ENCODE measurements around the gene FTCDNL1. TPM values are rescaled to one million over a fixed set of nuclear protein-coding genes. Genes with fewer than 3 reads are reported as not detected.

Gene FTCDNL1
- total RNA-seq, 1 experiment from 2014 or later, result 0.11 TPM

DNA sequence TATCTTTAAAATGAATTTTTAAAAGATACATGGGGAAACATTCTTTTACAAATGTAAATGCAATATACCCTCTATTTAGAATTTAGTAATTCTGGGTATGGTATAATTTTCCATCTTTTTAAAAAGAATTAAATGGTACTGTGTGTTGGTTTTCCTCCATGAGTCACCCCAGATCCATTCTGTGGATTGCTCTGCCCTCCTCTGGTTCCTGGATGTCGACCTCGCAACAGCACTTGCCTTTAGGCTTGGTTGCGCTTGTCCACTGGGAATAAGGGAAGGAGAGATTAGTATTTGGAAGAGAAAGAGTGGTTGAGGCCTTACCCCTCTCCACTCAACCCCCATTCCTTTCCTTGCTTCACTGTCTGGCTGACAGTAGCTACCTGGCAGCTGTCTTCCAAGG lies 90.4 kb downstream of the FTCDNL1 start:
- no peaks in the 10 kb centered on the region for H3K79me2 ChIP-seq (ENCODE audit: low read length)

DNA sequence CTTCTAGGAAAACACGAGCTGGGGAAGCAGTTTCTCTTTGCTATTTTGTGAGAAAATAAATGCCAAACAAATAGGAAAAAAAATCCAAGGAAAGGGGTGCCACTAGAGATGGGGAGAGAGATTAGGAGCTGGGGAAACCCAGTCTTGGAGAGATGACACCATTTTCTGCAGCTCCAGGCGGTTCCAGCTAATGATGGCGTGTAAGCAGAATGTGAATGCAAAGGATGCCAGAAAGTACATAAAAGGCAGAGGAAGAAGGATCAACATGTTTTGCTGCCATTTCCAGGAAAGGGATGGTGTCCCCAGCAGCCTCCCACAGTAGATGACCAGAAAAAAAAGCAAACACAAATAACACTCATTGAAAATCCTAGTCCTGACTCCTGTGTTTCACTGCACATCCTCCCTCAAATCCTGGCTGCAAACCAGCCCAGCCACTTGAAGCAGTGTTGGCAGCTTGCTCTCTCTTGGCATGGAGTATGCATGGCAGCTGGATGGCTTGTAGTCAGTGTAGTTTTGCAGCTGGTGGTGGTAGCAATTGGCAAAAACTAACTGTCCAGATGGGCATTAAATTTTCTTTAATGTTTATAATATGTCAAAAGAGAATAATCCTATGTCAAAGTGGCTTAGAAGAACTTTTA lies 93.6 kb downstream of the FTCDNL1 start:
- peaks cover 58% of the 10 kb centered on the region for H3K27me3 ChIP-seq (ENCODE audit: low read length)
- H2AFZ ChIP-seq (ENCODE audit: low read length), result no peak overlapping the region
- TF ChIP-seq EZH2phosphoT487 (IDR thresholded peaks at IDR 0.05; ENCODE audit: borderline replicate concordance, low read length), result no peak
- no peak for TF ChIP-seq EZH2 (IDR thresholded peaks at IDR 0.05; ENCODE audit: low read length, unreplicated experiment)
- TF ChIP-seq, protein P1, sequence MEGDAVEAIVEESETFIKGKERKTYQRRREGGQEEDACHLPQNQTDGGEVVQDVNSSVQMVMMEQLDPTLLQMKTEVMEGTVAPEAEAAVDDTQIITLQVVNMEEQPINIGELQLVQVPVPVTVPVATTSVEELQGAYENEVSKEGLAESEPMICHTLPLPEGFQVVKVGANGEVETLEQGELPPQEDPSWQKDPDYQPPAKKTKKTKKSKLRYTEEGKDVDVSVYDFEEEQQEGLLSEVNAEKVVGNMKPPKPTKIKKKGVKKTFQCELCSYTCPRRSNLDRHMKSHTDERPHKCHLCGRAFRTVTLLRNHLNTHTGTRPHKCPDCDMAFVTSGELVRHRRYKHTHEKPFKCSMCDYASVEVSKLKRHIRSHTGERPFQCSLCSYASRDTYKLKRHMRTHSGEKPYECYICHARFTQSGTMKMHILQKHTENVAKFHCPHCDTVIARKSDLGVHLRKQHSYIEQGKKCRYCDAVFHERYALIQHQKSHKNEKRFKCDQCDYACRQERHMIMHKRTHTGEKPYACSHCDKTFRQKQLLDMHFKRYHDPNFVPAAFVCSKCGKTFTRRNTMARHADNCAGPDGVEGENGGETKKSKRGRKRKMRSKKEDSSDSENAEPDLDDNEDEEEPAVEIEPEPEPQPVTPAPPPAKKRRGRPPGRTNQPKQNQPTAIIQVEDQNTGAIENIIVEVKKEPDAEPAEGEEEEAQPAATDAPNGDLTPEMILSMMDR (conservative IDR thresholded peaks at IDR 0.05; ENCODE audit: low read depth, low read length), result no peak
- intact Hi-C loops (cut with micrococcal nuclease), result no loop called here
- H3K4me2 ChIP-seq (ENCODE audit: low read length), result no peak overlapping the region
- no peaks in the 10 kb centered on the region for H3K36me3 ChIP-seq (ENCODE audit: low read depth, low read length)
- H3F3A ChIP-seq (ENCODE audit: low read length, unreplicated experiment), result no peaks in the 10 kb centered on the region
- H3K9ac ChIP-seq (ENCODE audit: low read length), result no peak overlapping the region
- no peaks in the 10 kb centered on the region for H3K79me2 ChIP-seq (ENCODE audit: low read length)
- ChIA-PET CTCF (no interaction called here), POLR2A (ENCODE audit: unreplicated experiment) (no interaction called here)
- DNase-seq (no peak), ATAC-seq (no peak)
- H3K27ac ChIP-seq (ENCODE audit: low read length), result no peak overlapping the region
- no peaks in the 10 kb centered on the region for H4K20me1 ChIP-seq (ENCODE audit: low read length)
- H3K9me3 ChIP-seq (ENCODE audit: low read length), result no peaks in the 10 kb centered on the region
- H3K4me3 ChIP-seq (ENCODE audit: low read length), result no peak overlapping the region
- BruUV-seq (replicated peaks), result no TSS peak
- no peaks in the 10 kb centered on the region for H3K9me2 ChIP-seq (replicated peaks; ENCODE audit: low read length)
- H3K4me1 ChIP-seq (ENCODE audit: insufficient read depth, low read length), result no peaks in the 10 kb centered on the region

More for the DNA sequence above, 90.4 kb downstream of the FTCDNL1 start:
- Histone ChIP-seq H4K20me1 (ENCODE audit: low read length) (no peaks in the 10 kb centered on the region), H3K9me3 (ENCODE audit: low read length) (no peaks in the 10 kb centered on the region), H3K9me2 (replicated peaks; ENCODE audit: low read length) (no peaks in the 10 kb centered on the region), H3K27ac (ENCODE audit: low read length) (no peak overlapping the region), H3K27me3 (ENCODE audit: low read length) (peaks cover 56% of the 10 kb centered on the region), H3K4me1 (ENCODE audit: insufficient read depth, low read length) (no peaks in the 10 kb centered on the region), H3K9ac (ENCODE audit: low read length) (no peak overlapping the region), H3K4me3 (ENCODE audit: low read length) (no peak overlapping the region), H2AFZ (ENCODE audit: low read length) (no peak overlapping the region), H3K4me2 (ENCODE audit: low read length) (no peak overlapping the region), H3F3A (ENCODE audit: low read length, unreplicated experiment) (no peaks in the 10 kb centered on the region), H3K36me3 (ENCODE audit: low read depth, low read length) (no peaks in the 10 kb centered on the region)
- DNase-seq (no peak), ATAC-seq (no peak)
- TF ChIP-seq, protein P1 (conservative IDR thresholded peaks at IDR 0.05; ENCODE audit: low read depth, low read length), result no peak
- TF ChIP-seq EZH2 (IDR thresholded peaks at IDR 0.05; ENCODE audit: low read length, unreplicated experiment) (no peak), EZH2phosphoT487 (IDR thresholded peaks at IDR 0.05; ENCODE audit: borderline replicate concordance, low read length) (no peak)
- BruUV-seq (replicated peaks), result no TSS peak
- ChIA-PET POLR2A (ENCODE audit: unreplicated experiment) (no interaction called here), CTCF (no interaction called here)
- intact Hi-C loops (cut with micrococcal nuclease), result no loop called here

DNA sequence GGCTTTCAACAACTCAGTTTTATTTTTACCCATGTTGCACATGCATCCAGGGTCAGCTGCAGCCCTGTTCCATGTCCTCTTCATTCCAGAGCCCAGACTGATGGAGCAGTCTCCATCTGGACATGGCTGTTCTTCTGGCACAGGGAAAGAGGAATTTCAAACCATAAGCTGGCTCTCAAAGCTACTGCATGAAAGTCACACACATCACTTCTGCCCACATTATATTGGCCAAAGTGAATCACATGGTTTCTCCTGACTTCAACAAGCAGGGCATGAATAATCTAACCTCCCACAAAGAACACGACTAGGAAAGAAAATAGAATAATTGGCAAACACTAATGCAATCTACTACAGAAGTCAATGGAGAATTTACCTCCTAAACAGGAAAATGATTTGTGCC lies 94.2 kb downstream of the FTCDNL1 start:
- POLR2A ChIA-PET (ENCODE audit: unreplicated experiment), result no interaction called here
- Histone ChIP-seq H3F3A (ENCODE audit: low read length, unreplicated experiment) (no peaks in the 10 kb centered on the region), H3K9me2 (replicated peaks; ENCODE audit: low read length) (no peaks in the 10 kb centered on the region), H3K9me3 (ENCODE audit: low read length) (no peaks in the 10 kb centered on the region), H3K36me3 (ENCODE audit: low read depth, low read length) (no peaks in the 10 kb centered on the region), H3K27me3 (ENCODE audit: low read length) (peaks cover 61% of the 10 kb centered on the region), H3K27ac (ENCODE audit: low read length) (no peak overlapping the region), H3K79me2 (ENCODE audit: low read length) (no peaks in the 10 kb centered on the region), H4K20me1 (ENCODE audit: low read length) (no peaks in the 10 kb centered on the region), H3K4me2 (ENCODE audit: low read length) (no peak overlapping the region), H3K4me1 (ENCODE audit: insufficient read depth, low read length) (no peaks in the 10 kb centered on the region), H3K4me3 (ENCODE audit: low read length) (no peak overlapping the region), H2AFZ (ENCODE audit: low read length) (no peak overlapping the region), H3K9ac (ENCODE audit: low read length) (no peak overlapping the region)
- no peak for TF ChIP-seq EZH2 (IDR thresholded peaks at IDR 0.05; ENCODE audit: low read length, unreplicated experiment)
- TF ChIP-seq, protein P1 (conservative IDR thresholded peaks at IDR 0.05; ENCODE audit: low read depth, low read length), result no peak
- TF ChIP-seq EZH2phosphoT487 (IDR thresholded peaks at IDR 0.05; ENCODE audit: borderline replicate concordance, low read length), result no peak
- ATAC-seq (no peak), DNase-seq (no peak)
- BruUV-seq (replicated peaks), result no TSS peak
- intact Hi-C loops (cut with micrococcal nuclease), result no loop called here
- CTCF ChIA-PET, result no interaction called here

All from PC-3 (cell line).